Peyer's patch (tissue), 4 donors: ENCODE measurements around the gene SLCO4A1.

Experiments
- POLR2A ChIP-seq, 2 donors: fragments of 450-650 bp; IDR thresholded peaks; one replicate each; pipeline ENCODE4 v1.5.1; 2017; ENCODE audit warnings: antibody characterized with exemption in 2 of 2, mild to moderate bottlenecking in 2 of 2, moderate library complexity in 2 of 2
- TF ChIP-seq, protein P1 (sequence below), 6 experiments: fragments of 450-650 bp in 4 of 6; fragments of 200-600 bp in 2 of 6; sonication (generic) in 1 of 6; IDR thresholded peaks; one replicate each; pipeline ENCODE4 v1.5.1; 2017 to 2019; ENCODE audit warnings: antibody characterized with exemption in 6 of 6, mild to moderate bottlenecking in 3 of 6, moderate library complexity in 1 of 6

DNA sequence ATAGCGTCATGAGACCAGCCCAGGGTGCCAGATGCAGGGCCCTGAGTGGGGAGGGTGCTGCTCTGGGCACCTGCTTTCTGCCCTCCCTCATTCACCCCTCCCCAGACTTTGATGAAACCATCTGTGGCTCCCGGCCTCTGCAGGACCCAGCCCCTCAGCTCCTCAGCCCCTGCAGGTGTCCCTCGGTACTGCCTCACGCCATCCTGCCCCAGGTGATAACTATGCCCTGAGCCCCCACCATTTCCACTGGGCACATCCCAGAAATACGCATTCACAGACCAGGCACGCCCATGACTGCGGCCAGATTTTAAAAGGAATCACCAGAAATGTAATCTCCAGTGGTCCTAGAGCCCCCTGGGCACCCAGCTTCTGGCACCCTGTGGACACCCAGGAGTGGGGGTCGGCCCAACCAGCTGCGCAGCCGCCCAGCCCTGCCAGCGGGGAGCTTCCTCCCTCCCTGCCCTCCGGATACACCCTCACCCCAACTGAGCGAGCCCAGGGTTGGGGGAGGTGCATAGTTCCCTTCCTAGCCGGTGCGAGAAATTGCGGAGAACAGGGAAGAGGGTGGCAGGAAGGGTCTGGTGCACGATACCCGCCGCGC lies 65.7 kb downstream of the SLCO4A1 start:
- TF ChIP-seq POLR2A (IDR thresholded peaks at IDR 0.05) = no peak
- TF ChIP-seq, protein P1, sequence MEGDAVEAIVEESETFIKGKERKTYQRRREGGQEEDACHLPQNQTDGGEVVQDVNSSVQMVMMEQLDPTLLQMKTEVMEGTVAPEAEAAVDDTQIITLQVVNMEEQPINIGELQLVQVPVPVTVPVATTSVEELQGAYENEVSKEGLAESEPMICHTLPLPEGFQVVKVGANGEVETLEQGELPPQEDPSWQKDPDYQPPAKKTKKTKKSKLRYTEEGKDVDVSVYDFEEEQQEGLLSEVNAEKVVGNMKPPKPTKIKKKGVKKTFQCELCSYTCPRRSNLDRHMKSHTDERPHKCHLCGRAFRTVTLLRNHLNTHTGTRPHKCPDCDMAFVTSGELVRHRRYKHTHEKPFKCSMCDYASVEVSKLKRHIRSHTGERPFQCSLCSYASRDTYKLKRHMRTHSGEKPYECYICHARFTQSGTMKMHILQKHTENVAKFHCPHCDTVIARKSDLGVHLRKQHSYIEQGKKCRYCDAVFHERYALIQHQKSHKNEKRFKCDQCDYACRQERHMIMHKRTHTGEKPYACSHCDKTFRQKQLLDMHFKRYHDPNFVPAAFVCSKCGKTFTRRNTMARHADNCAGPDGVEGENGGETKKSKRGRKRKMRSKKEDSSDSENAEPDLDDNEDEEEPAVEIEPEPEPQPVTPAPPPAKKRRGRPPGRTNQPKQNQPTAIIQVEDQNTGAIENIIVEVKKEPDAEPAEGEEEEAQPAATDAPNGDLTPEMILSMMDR (IDR thresholded peaks at IDR 0.05) = no peak
